ENCODE data around the gene DCAF8. TPM values are rescaled to one million over a fixed set of nuclear protein-coding genes. Genes with fewer than 3 reads are reported as not detected.

The DCAF8 gene
- total RNA-seq, 1 experiment from 2014 or later = 32.1 TPM

GRCh38 chr1:160227034-160227433 is 35.3 kb downstream of the DCAF8 start:
- DNase-seq (ENCODE audit: low read depth) = no peak

GRCh38 chr1:160226623-160227022 is 35.7 kb downstream of the DCAF8 start:
- DNase-seq (ENCODE audit: low read depth) = no peak

- no peak for DNase-seq (ENCODE audit: low read depth)
Observed at GRCh38 chr1:160225345-160225744, 37.0 kb downstream of the DCAF8 start.

GRCh38 chr1:160224606-160225005 is 37.7 kb downstream of the DCAF8 start:
- DNase-seq (ENCODE audit: low read depth) = no peak

- DNase-seq (ENCODE audit: low read depth) = no peak
Observed at GRCh38 chr1:160222546-160222945, 39.8 kb downstream of the DCAF8 start.

GRCh38 chr1:160221089-160221488 is 41.3 kb downstream of the DCAF8 start:
- DNase-seq (ENCODE audit: low read depth) = no peak

- no peak for DNase-seq (ENCODE audit: low read depth)
Observed at GRCh38 chr1:160220301-160220700, 42.0 kb downstream of the DCAF8 start.

- peak; percentile 47 for DNase-seq (ENCODE audit: low read depth)
Observed at GRCh38 chr1:160219062-160219929, 43.1 kb downstream of the DCAF8 start.

GRCh38 chr1:160217481-160218051 is 44.8 kb downstream of the DCAF8 start:
- DNase-seq (ENCODE audit: low read depth) = no peak

- no peak for DNase-seq (ENCODE audit: low read depth)
Observed at GRCh38 chr1:160216301-160216700, 46.0 kb downstream of the DCAF8 start.

- DNase-seq (ENCODE audit: low read depth) = no peak
Observed at GRCh38 chr1:160214481-160215140, 47.7 kb downstream of the DCAF8 start.

- DNase-seq (ENCODE audit: low read depth) = no peak
Observed at GRCh38 chr1:160211046-160211790, 51.1 kb downstream of the DCAF8 start.

GRCh38 chr1:160210561-160210960 is 51.8 kb downstream of the DCAF8 start:
- DNase-seq (ENCODE audit: low read depth) = no peak

GRCh38 chr1:160209321-160210046 is 52.9 kb downstream of the DCAF8 start:
- DNase-seq (ENCODE audit: low read depth) = no peak

- DNase-seq (ENCODE audit: low read depth) = no peak
Observed at GRCh38 chr1:160208557-160209320, 53.6 kb downstream of the DCAF8 start.

GRCh38 chr1:160207771-160208556 is 54.4 kb downstream of the DCAF8 start:
- no peak for DNase-seq (ENCODE audit: low read depth)

GRCh38 chr1:160207118-160207650 is 55.2 kb downstream of the DCAF8 start:
- no peak for DNase-seq (ENCODE audit: low read depth)

- peak; percentile 82 for DNase-seq (ENCODE audit: low read depth)
Observed at GRCh38 chr1:160206421-160207117, 55.8 kb downstream of the DCAF8 start.

GRCh38 chr1:160206036-160206389 is 56.3 kb downstream of the DCAF8 start:
- DNase-seq (ENCODE audit: low read depth) = peak; percentile 76
